Retinal pigment epithelial cell (primary cell): ENCODE measurements around the gene DUSP6.

Experiments
- DNase-seq: peaks from one replicate; pipeline ENCODE4 v3.0.0-alpha.2; 2010; ENCODE audit warnings: low read depth
- H3K4me3 ChIP-seq: 2 replicates; pipeline ENCODE4 v1.5.1; 2011; ENCODE audit warnings: mild to moderate bottlenecking, low read length, control low read depth, moderate library complexity
- CTCF ChIP-seq: conservative IDR thresholded peaks from 2 replicates; pipeline ENCODE4 v1.5.1; 2011; ENCODE audit warnings: low read depth, low read length, control low read depth, inconsistent platforms

Gene DUSP6

GRCh38 chr12:89366676-89367364, 14.5 kb upstream of the DUSP6 start:
- no peak for DNase-seq
- TF ChIP-seq CTCF = no peak
- H3K4me3 ChIP-seq = no peak overlapping the region

GRCh38 chr12:89364631-89365030, 12.3 kb upstream of the DUSP6 start:
- H3K4me3 ChIP-seq = no peak overlapping the region
- DNase-seq = no peak
- TF ChIP-seq CTCF = no peak

GRCh38 chr12:89364058-89364457, 11.8 kb upstream of the DUSP6 start:
- H3K4me3 ChIP-seq = no peak overlapping the region
- no peak for TF ChIP-seq CTCF
- DNase-seq = no peak

GRCh38 chr12:89363582-89363981, 11.3 kb upstream of the DUSP6 start:
- no peak overlapping the region for H3K4me3 ChIP-seq
- no peak for DNase-seq
- no peak for TF ChIP-seq CTCF

- no peak for TF ChIP-seq CTCF
- H3K4me3 ChIP-seq = no peak overlapping the region
- no peak for DNase-seq
Measured at GRCh38 chr12:89363084-89363483, 10.8 kb upstream of the DUSP6 start.

GRCh38 chr12:89359615-89360014, 7.3 kb upstream of the DUSP6 start:
- no peak overlapping the region for H3K4me3 ChIP-seq
- no peak for DNase-seq
- no peak for TF ChIP-seq CTCF

GRCh38 chr12:89358805-89359204, 6.5 kb upstream of the DUSP6 start:
- no peak for DNase-seq
- no peak overlapping the region for H3K4me3 ChIP-seq
- no peak for TF ChIP-seq CTCF
